Mesothelial cell of epicardium (in vitro differentiated cells): ENCODE results near the gene GAS2L2. TPM values are rescaled to one million over a fixed set of nuclear protein-coding genes. Genes with fewer than 3 reads are reported as not detected.

Experiments
- DNase-seq, 2 experiments: peaks; one replicate each; pipeline ENCODE4 v3.0.0; 2021; ENCODE audit warnings: low spot score in 2 of 2; ENCODE audit not compliant: unreplicated experiment in 2 of 2
- H3K27ac Mint-ChIP-seq: 2 replicates; pipeline ENCODE4 v1.8.0; 2021; ENCODE audit warnings: mixed read lengths
- H3K27me3 Mint-ChIP-seq: 2 replicates; pipeline ENCODE4 v1.8.0; 2021; ENCODE audit warnings: low read depth, mixed read lengths
- H3K36me3 Mint-ChIP-seq: 2 replicates; pipeline ENCODE4 v1.8.0; 2021; ENCODE audit warnings: mixed read lengths
- H3K4me1 Mint-ChIP-seq: 2 replicates; pipeline ENCODE4 v1.8.0; 2021; ENCODE audit warnings: mixed read lengths
- H3K4me3 Mint-ChIP-seq: 2 replicates; pipeline ENCODE4 v1.8.0; 2021; ENCODE audit warnings: mild to moderate bottlenecking, moderate library complexity, mixed read lengths
- H3K9me3 Mint-ChIP-seq: 2 replicates; pipeline ENCODE4 v1.8.0; 2021; ENCODE audit warnings: mixed read lengths
- total RNA-seq: library from RNA; stranded (reverse); gene quantifications from 3 replicates; pipeline ENCODE4 v1.2.1, GENCODE V29; 2021
- TF ChIP-seq, protein P1 (sequence below): fragments of 200-600 bp; sonication (generic); IDR thresholded peaks from one replicate; pipeline ENCODE4 v1.5.0; 2021; ENCODE audit warnings: antibody characterized with exemption; ENCODE audit not compliant: unreplicated experiment

Gene GAS2L2
- total RNA-seq, 1 donor from 2014 or later: 0.11 TPM

DNA sequence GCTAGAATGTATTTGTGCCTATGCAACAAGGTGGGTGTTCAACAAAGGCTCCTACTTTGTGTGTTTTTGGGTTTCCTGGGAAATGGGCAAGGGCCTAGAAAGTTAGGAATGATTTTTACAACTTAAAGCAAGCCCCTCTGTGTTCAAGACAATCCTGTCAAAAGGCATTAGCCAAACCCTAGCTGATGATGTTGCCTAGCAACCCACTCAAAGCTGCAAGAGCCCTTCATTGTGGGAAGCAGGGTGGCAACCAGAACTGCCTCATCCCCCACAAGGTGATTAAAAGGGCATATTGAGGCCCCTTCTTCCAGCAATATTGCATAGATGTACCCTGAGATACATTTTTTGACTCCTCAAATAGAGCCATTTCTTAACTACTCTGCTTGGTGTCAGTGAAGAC, 37.6 kb downstream of the GAS2L2 start:
- Mint-ChIP-seq H3K27ac (no peak overlapping the region), H3K27me3 (no peaks in the 10 kb centered on the region), H3K4me3 (no peak overlapping the region), H3K36me3 (peaks cover 13% of the 10 kb centered on the region), H3K9me3 (no peaks in the 10 kb centered on the region), H3K4me1 (peaks cover 25% of the 10 kb centered on the region)
- TF ChIP-seq, protein P1, sequence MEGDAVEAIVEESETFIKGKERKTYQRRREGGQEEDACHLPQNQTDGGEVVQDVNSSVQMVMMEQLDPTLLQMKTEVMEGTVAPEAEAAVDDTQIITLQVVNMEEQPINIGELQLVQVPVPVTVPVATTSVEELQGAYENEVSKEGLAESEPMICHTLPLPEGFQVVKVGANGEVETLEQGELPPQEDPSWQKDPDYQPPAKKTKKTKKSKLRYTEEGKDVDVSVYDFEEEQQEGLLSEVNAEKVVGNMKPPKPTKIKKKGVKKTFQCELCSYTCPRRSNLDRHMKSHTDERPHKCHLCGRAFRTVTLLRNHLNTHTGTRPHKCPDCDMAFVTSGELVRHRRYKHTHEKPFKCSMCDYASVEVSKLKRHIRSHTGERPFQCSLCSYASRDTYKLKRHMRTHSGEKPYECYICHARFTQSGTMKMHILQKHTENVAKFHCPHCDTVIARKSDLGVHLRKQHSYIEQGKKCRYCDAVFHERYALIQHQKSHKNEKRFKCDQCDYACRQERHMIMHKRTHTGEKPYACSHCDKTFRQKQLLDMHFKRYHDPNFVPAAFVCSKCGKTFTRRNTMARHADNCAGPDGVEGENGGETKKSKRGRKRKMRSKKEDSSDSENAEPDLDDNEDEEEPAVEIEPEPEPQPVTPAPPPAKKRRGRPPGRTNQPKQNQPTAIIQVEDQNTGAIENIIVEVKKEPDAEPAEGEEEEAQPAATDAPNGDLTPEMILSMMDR: no peak
- DNase-seq: no peak

DNA sequence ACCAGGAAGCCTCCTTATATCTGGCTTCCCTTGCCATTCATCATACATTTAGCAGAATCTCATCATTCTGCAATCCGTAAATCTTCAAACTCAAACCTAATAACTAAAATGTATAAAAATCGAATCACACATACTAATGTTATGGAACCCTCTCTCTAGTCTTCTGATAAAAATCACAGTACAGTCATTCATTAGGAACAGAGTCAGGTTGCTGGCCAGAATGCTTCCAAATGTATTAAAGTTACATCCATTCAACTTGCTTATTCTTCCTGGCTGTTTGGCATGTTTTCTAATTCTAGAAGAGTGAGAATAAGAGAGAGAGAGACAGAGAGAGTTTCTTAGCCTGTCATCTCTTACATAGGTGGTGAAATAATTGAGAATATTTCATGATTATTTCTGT, 38.1 kb downstream of the GAS2L2 start:
- H3K36me3 Mint-ChIP-seq: peaks cover 13% of the 10 kb centered on the region
- TF ChIP-seq, protein P1: no peak
- no peaks in the 10 kb centered on the region for H3K9me3 Mint-ChIP-seq
- H3K4me3 Mint-ChIP-seq: no peak overlapping the region
- no peaks in the 10 kb centered on the region for H3K27me3 Mint-ChIP-seq
- no peak overlapping the region for H3K27ac Mint-ChIP-seq
- DNase-seq: no peak
- peaks cover 27% of the 10 kb centered on the region for H3K4me1 Mint-ChIP-seq

DNA sequence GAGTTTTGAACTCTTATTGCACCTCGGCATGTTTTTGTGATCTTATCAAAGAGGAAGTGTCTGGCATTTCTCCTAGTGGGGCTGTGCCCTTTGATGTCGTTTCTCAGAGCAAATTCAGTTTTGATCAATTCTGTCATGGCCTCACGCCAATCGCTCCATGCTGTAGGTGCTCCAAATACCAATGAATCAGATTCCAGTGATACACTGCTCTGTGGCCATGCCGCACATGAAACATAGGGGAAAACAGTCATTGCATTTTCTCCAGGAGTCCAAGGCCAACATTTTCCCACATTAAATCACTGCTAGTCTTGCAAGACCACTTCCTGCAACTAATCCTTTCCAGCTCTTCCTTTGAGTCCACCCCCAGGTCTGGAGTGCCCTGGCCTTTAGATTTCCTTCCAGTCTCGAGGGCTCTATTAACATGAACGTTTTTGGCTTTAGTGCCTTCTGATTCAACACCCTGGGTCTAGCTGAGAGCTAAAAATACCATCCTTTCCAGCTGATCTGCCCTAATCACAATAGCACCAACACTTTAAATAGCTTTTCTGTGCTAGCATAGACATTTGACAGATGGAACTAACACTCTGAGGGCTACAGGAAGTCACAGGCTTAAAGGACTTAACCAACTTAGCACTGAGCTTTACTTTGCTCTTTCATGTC, 39.8 kb downstream of the GAS2L2 start:
- TF ChIP-seq, protein P1: no peak
- Mint-ChIP-seq H3K27ac (no peak overlapping the region), H3K9me3 (no peaks in the 10 kb centered on the region), H3K4me3 (no peak overlapping the region), H3K36me3 (peaks cover 10% of the 10 kb centered on the region), H3K27me3 (no peaks in the 10 kb centered on the region), H3K4me1 (peaks cover 26% of the 10 kb centered on the region)
- peak in 1 of 2 experiments; percentile 48 for DNase-seq

DNA sequence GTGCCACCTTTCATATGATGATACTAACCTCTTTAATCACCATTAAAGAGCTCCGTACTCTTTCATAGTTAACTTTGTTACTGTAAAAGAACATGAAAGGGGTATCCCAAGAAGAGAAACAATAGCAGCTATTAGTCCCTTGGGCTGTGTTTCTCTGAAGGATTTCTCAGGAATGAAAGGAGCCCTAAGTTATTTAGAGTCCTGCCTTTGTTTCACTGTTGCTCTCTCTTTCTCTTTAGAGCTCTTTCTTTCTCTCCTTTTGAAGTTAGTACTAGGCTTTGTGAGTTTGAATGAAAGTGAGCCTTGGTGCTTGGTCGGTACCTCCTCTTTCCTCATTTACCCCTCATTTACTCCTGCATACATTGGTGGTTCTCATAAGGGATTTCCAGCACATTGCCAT, 42.1 kb downstream of the GAS2L2 start:
- H3K27me3 Mint-ChIP-seq: no peaks in the 10 kb centered on the region
- peaks cover 16% of the 10 kb centered on the region for H3K4me1 Mint-ChIP-seq
- H3K9me3 Mint-ChIP-seq: no peaks in the 10 kb centered on the region
- DNase-seq: no peak
- no peak overlapping the region for H3K27ac Mint-ChIP-seq
- H3K36me3 Mint-ChIP-seq: peaks cover 12% of the 10 kb centered on the region
- TF ChIP-seq, protein P1: no peak
- no peak overlapping the region for H3K4me3 Mint-ChIP-seq

DNA sequence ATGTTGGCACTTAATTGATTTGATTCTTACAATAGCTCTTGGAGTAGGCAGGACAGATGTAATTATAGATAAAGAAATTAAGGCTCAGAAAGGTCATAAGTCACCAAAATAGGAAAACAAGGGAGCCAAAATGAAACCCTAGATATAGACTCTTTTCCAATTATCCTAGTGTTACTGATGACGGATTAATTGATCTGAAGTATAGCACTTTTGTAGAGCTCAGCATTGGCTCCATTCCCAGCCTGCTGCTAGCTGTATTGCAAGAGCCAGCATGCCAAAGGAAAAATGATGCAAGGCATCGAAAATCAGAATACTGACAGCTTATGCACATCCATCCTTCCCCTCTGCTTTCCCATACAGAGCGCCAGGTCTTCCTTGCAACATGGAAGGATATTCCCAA, 43.2 kb downstream of the GAS2L2 start:
- Mint-ChIP-seq H3K36me3 (peaks cover 12% of the 10 kb centered on the region), H3K4me1 (peaks cover 16% of the 10 kb centered on the region), H3K27me3 (no peaks in the 10 kb centered on the region), H3K9me3 (no peaks in the 10 kb centered on the region), H3K27ac (no peak overlapping the region), H3K4me3 (no peak overlapping the region)
- DNase-seq: no peak
- TF ChIP-seq, protein P1: no peak
